ENCODE measurements around the gene DDX49.

Gene DDX49

DNA sequence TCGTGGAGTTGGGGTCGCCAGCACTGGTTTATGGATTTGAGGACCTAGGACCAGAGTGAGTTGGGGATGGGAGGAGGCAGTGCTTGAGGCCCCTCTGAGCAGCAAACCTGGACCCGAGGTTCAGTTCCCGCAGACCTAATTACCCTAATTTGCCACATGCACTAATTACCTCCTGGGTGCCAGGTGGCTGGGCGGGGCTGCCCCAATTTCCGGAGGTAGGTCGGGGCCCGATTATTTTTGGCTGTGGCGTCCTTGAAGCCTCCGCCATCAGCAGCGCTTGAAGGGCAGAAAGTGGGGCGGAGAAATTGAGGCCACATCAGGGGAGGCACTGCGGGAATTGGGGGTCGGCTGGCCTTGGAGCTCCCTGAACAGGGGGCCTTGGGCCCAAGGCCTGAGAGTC, 27.4 kb downstream of the DDX49 start:
- POLR2A ChIA-PET (ENCODE audit: low non-redundant PET), result no interaction called here
- TF ChIP-seq CTCF (conservative IDR thresholded peaks at IDR 0.05; ENCODE audit: low read depth), result no peak
- DNase-seq (ENCODE audit: low spot score), result no peak
- no peak overlapping the region for H3K27ac ChIP-seq
- CTCF ChIA-PET, result no interaction called here

DNA sequence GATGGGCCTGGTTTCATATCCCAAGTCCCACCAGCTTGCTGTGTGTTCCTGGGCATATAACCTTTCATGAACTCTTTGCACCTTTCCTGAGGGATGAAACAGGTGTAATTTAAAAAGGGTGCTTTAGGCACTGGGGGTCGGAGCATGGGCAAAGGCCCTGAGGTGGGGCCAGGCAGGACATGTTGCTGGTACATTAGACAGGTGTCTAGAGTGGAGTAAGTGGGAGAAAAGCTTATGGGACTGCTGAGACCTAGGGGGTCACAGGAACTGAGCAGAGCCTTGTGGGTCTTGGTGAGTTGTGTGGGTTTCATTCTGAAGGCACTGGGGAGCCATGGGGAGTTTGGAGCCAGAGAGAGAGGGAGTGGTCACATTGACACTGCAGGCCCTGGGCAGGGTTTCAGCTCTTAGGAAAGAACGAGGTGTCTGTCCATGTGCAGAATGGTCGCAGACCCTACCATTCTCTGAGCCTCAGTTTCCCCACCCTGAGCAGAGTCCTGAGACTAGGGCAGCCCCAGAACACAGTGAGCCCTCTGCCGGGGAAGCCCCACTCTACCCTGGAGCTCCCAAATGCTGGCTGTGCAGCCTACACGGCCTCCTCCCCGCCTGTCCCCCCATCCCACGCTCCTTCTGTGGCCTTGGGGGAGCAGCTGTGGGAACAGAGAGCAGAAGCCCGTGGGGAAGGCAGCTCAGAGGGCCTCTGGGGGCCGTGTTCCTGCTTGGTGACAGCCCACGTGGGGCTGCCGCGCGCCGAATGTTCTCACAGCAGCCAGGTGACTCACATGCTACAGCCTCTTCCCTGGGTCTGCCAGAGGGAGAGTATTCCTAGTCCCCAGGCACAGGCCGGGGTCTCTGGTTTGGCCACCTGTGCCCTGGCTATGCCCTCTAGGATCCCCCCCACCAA, 28.8 kb downstream of the DDX49 start:
- ChIA-PET CTCF (interaction anchor here (1.0 to 1.4 kb wide), 2 partner anchors 17 to 38 kb away, joined by 4 to 5 read pairs; no protein-coding TSS in a partner anchor), POLR2A (ENCODE audit: low non-redundant PET) (interaction anchor here (0.5 kb wide), 1 partner anchor 36 kb away, joined by 3 read pairs; no protein-coding TSS in a partner anchor)
- H3K27ac ChIP-seq, result peak overlapping the region; percentile 1
- TF ChIP-seq CTCF (conservative IDR thresholded peaks at IDR 0.05; ENCODE audit: low read depth), result no peak
- no peak for DNase-seq (ENCODE audit: low spot score)

DNA sequence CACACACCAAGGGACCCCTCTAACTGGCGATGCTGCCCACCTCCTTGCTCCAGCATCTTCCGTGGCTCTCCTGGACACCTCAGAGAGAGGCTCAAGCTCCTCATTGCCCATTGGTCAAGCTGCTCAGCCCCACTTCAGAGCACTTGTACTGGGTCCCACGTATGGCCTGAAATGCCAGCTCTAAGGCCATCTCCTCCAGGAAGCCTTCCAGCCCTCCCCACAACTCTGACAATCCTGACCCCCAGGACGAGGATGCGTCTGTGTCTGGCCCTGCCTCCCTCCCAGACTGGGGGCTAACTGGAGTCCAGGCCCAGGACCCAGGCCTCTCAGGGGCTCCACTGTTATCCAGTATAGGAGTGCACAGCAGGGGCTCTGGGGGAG, 29.5 kb downstream of the DDX49 start:
- DNase-seq (ENCODE audit: low spot score), result no peak
- ChIA-PET CTCF (interaction anchor here (1.4 kb wide), 1 partner anchor 38 kb away, joined by 5 read pairs; no protein-coding TSS in a partner anchor), POLR2A (ENCODE audit: low non-redundant PET) (no interaction called here)
- no peak for TF ChIP-seq CTCF (conservative IDR thresholded peaks at IDR 0.05; ENCODE audit: low read depth)
- H3K27ac ChIP-seq, result peak overlapping the region; percentile 1; the same call in 1 of the 2 replicates

DNA sequence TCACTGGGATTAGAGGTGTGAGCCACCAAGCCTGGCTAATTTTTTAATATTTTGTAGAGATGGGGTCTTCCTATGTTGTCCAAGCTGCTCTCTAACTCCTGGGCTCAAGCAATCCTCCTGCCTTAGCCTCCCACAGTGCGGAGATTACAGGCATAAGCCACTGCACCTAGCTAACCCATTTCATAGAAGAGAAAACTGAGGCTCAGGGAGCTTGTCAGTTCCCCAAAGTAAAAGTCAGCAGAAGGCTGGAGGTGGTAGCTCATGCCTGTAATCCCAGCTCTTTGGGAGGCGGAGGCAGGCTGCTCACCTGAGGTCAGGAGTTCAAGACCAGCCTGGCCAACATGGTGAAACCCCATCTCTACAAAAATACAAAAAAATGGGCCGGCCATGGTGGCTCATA, 30.3 kb downstream of the DDX49 start:
- DNase-seq (ENCODE audit: low spot score), result no peak
- CTCF ChIA-PET, result interaction anchor here (0.6 to 1.4 kb wide), 3 partner anchors 11 to 37 kb away, joined by 3 to 5 read pairs (median 3); no protein-coding TSS in a partner anchor
- POLR2A ChIA-PET (ENCODE audit: low non-redundant PET), result no interaction called here
- H3K27ac ChIP-seq, result no peak overlapping the region
- no peak for TF ChIP-seq CTCF (conservative IDR thresholded peaks at IDR 0.05; ENCODE audit: low read depth)

DNA sequence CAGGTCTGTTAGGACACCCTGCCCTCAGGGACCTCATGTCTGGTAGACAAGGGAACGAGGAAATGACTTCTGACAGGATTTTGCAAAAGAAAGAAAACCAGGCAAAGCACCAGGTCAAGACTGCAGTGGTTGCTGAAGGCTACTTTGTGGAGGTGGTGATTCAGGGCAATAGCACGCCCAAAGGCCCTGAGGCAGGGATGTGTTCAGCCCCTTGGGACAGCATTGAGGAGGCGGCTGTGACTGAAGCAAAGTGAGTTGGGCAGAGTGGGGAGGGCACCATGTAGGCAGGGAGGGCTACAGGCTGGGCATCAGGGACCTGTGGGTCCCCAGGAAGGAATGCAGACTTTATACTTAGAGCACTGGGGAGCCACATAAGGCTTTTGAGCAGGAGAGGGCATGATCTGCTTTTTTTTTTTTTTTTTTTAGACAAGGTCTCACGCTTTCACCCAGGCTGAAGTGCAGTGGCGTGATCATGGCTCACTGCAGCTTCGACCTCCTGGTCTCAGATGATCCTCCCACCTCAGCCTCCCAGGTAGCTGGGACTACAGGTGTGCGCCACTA, 32.3 kb downstream of the DDX49 start:
- TF ChIP-seq CTCF (conservative IDR thresholded peaks at IDR 0.05; ENCODE audit: low read depth), result no peak
- POLR2A ChIA-PET (ENCODE audit: low non-redundant PET), result interaction anchor here (0.7 kb wide), 1 partner anchor 671 kb away, joined by 4 read pairs; no protein-coding TSS in a partner anchor
- CTCF ChIA-PET, result no interaction called here
- peak; percentile 84 for DNase-seq (ENCODE audit: low spot score)
- H3K27ac ChIP-seq, result peak overlapping the region; percentile 84

DNA sequence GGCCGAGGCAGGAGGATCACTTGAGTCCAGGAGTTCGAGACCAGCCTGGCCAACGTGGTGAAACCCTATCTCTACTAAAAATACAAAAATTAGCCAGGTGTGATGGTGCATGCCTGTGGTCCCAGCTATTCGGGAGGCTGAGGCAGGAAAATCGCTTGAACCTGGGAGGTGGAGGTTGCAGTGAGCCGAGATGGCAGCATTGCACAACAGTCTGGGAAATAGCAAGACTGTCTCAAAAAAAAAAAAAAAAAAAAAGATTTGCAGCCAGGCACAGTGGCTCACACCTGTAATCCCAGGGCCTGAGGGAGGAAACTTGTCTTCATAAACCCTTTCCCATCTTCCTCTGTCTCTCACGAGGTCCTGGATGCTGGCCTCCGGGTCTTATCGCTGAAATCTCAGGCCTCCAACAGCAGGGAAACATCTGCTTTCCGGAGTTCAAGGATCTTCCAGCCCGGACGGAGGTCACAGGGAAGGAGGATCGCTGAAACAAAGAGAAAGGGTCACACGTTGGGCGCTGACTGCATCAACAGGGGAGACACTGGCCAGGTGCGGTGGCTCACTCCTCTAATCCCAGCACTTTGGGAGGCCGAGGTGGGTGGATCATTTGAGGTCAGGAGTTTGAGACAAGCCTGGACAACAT, 33.0 kb downstream of the DDX49 start:
- peak overlapping the region; percentile 84 for H3K27ac ChIP-seq
- ChIA-PET POLR2A (ENCODE audit: low non-redundant PET) (interaction anchor here (0.7 kb wide), 1 partner anchor 672 kb away, joined by 4 read pairs; no protein-coding TSS in a partner anchor), CTCF (interaction anchor here (0.7 kb wide), 1 partner anchor 536 kb away, joined by 3 read pairs; no protein-coding TSS in a partner anchor)
- DNase-seq (ENCODE audit: low spot score), result peak; percentile 60

All from RWPE1 (cell line).